ENCODE measurements around the gene TENT5D.
"Not testable (repeated sequence)": the region's sequence is repeated elsewhere in the genome, so short reads cannot be mapped to it uniquely, and the experiment has no call there.

Gene TENT5D

DNA sequence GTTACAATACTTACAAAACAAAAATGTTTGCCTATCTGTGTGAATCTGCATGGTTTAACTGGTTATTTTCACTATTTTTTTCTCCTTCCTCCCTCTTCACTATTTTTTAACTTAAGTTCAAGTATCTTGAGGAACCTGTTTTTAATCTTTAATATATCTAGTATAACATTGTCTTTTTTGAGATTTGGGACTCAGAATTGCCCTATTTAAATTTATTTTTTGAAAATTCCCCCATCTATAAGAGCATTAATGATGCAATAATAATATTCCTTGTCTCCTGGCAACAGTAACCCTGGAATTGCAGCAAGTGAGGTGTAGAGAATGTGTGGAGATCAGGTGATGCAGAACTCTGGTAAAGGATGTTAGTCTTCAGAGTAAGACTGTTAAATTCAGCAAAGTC, at the start of gene TENT5D:
Gene TENT5D (plus strand): TSS at position 301 of the 400 bp plus-strand sequence. CDS start 22,093 bp downstream, outside the sequence.
- in situ Hi-C loops (cut with MboI; ENCODE audit: low sequenced_read_pairs), result no loop called here

DNA sequence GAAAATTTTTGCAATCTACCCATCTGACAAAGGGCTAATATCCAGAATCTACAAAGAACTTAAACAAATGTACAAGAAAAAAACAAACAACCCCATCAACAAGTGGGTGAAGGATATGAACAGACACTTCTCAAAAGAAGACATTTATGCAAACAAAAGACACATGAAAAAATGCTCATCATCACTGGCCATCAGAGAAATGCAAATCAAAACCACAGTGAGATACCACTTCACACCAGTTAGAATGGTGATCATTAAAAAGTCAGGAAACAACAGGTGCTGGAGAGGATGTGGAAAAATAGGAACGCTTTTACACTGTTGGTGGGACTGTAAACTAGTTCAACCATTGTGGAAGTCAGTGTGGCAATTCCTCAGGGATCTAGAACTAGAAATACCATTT, 34.6 kb upstream of the TENT5D start:
- in situ Hi-C loops (cut with MboI; ENCODE audit: low sequenced_read_pairs), result not testable (repeated sequence)

DNA sequence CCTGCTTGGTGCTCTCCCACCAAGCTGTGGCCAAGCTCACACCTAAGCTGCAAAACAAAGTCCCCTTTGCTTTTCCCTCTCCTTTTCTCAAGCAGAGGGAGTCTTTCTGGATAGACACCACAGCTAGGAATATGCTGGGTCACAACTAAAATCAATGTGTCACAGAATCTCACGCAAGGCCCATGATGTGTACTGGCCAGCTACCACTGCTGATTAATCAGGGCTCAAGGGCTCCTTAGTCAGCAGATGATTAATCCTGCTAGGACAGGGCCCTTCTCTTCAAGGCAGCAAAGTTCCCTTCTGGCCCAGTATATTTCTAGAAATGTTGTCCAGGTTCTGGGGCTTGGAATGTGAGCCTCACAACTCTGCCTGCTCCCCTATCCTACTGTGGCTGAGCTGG, 32.0 kb upstream of the TENT5D start:
- in situ Hi-C loops (cut with MboI; ENCODE audit: low sequenced_read_pairs), result no loop called here

DNA sequence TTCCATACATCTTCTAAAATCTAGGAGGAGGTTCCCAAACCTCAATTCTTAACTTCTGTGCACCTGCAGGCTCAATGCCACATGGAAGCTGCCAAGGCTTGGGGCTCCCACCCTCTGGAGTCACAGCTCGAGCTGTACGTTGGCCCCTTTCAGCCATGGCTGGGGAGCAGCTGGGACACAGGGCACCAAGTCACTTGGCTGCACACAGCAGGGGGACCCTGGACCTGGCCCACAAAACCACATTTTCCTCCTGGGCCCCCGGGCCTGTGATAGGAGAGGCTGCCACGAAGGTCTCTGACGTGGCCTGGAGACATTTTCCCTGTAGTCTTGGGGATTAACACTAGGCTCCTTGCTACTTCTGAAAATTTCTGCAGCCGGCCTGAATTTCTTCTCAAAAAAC, 8.2 kb upstream of the TENT5D start:
- in situ Hi-C loops (cut with MboI; ENCODE audit: low sequenced_read_pairs), result no loop called here

DNA sequence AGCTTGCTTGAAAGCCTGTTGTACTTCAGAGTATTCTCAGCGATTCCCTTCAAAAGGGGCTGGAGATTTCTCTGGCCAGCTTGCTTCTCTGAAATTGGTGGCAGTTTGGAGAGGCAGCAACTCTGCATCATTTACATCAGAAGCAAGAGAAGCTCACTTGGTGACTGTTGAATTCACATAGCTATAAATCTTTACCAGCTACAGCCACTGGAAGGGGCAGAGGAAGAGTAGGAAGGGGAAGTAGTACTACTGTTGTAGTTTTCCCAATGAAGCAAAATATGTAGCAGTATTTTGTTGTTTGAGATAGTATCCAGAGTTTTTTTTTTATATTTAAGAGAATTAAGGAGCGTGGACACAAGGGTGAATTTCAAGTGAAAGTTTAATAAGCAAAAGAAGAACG, 2.8 kb downstream of the TENT5D start:
- in situ Hi-C loops (cut with MboI; ENCODE audit: low sequenced_read_pairs), result no loop called here

DNA sequence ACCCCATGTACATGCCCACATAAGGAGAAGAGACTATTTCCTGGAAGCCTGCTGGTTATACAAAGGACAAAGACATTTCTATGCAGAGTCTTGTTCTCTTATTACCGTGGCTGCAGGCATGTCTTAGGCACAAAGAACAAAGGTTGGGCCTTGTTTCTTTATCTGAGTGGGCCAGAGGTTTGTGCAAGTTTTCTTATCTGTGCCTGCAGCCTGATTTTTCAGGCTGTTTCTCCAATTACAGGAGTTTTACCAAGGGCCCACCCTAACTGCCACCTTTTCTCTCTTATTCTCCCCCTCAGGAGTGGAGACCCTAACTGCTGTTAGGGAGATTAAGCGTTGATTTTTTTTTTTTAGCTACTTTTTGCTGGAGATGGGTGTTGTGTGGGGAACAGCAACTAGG, 3.5 kb downstream of the TENT5D start:
- in situ Hi-C loops (cut with MboI; ENCODE audit: low sequenced_read_pairs), result no loop called here

DNA sequence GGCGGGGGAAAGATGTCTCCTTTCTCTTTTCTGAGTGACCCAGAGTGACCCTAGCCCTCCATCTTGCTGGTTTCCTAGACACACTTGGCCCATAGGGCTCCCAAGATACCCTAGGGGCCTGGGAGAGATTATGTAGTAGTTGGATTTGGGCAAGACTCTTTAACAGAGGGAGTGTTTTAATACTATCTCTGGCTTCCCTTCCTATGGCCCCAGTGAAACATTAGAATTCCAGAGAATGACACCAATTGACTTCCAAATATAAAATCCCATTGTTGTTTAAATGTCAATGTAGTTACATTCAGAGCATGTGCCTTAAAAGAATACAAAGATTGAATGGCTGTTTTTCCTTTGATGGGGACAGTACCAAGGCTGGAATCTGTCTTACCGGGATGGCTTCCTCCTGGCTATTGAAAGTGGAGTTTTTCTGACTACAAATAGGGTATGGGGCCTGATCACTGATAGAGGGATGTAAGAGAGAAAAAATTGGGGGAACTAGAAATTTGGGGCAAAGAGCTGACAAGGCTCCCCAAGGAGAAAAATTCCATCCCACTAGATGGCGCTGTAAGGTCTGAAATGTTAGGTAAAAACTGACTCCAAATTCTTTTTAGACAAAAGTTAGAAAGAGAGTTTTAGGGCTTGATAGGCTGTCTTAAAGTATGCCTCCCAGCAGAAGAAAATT, 10.7 kb downstream of the TENT5D start:
- in situ Hi-C loops (cut with MboI; ENCODE audit: low sequenced_read_pairs), result no loop called here

DNA sequence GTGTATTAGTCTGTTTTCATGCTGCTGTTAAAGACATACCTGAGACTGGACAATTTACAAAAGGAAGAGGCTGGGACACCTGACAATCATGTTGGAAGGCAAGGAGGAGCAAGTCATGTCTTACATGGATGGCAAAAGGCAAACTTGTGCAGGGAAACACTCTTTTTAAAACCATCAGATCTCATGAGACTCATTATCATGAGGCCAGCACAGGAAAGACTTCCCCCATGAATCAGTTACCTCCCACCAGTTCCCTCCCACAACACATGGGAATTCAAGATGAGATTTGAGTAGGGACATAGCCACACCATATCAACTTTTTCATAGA, 11.2 kb downstream of the TENT5D start:
- in situ Hi-C loops (cut with MboI; ENCODE audit: low sequenced_read_pairs), result no loop called here

DNA sequence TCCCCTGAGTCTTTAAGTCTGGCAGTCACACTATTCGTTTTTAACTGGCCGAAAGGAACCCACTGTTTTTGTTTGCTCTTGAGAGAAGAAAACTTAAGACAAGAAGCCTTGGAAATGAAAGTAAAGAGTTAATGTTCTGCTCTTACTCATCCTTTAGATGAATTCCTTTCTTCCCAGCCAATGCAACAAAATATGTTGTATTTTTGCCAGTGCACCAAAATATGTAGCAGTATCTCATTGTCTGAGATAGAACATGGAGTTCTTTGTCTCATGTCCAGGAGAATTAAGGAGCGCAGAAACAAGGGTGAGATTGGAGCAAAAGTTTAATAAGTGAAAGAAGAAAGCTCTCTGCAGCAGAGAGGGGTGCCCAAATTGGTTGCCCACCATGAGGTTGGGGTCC, 12.2 kb downstream of the TENT5D start:
- in situ Hi-C loops (cut with MboI; ENCODE audit: low sequenced_read_pairs), result no loop called here

DNA sequence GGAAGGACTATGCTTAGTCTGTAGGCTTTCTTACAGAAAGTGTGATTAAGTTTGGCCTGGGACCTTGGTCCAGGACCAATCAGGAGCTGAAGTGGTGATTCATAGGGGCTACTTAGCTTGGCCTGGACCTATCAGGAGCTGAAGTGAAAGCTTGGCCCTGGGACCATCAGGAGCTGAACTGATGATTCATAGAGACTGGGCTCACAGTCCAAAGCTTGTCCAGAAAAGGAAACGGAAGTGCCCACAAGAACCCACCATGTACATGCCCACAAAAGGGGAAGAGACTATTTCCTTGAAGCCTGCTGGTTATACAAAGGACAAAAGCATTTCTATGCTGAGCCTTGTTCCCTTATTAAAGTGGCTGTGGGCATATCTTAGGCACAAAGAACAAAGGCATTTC, 12.6 kb downstream of the TENT5D start:
- in situ Hi-C loops (cut with MboI; ENCODE audit: low sequenced_read_pairs), result no loop called here

DNA sequence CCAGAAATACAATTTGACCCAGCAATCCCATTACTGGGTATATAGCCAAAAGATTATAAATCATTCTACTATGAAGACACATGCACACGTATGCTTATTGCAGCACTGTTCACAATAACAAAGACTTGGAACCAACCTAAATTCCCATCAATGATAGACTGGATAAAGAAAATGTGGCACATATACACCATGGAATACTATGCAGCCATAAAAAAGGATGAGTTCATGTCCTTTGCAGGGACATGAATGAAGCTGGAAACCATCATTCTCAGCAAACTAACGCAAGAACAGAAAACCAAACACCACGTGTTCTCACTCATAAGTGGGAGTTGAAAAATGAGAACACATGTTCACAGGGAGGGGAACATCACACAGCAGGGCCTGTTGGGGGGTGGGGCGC, 47.9 kb downstream of the TENT5D start:
- in situ Hi-C loops (cut with MboI; ENCODE audit: low sequenced_read_pairs), result not testable (repeated sequence)

DNA sequence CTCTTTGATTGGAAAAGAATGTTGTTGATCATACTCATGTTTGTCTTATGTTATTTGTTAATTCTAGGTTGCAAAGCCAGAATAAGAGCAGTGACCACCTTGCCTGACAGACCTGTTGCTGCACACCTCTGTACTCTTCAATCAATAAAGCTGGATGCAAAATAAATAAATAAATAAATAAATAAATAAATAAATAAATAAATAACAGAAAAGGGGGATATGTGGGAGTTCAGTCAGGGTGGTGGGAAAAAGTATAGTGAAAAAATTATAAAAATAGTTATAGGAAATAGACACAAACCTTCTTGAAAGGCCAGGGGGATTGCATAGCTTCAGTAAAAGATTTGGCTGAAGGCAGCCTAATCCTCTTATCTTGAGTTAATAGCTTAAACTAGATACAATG, 51.3 kb downstream of the TENT5D start:
- in situ Hi-C loops (cut with MboI; ENCODE audit: low sequenced_read_pairs), result no loop called here

DNA sequence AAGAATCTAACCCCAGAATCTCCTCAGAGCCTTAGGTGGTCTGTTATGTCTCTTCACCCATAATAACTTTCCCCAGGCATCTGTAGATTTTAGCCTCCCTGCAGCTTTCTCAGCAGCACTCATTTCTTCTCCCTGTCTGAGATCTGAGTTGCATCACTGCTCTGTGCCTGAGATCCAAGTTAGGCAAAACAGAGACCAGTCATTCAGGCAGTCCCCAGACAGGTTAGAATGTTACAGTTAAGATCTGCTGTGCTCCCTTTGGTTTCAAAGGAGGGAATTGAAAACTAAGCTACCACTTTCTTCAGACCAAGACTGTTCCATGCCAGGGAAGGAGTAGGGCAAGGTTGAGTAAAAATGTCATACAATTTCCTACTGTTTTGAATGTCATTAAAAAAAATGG, 65.3 kb downstream of the TENT5D start:
- in situ Hi-C loops (cut with MboI; ENCODE audit: low sequenced_read_pairs), result no loop called here

DNA sequence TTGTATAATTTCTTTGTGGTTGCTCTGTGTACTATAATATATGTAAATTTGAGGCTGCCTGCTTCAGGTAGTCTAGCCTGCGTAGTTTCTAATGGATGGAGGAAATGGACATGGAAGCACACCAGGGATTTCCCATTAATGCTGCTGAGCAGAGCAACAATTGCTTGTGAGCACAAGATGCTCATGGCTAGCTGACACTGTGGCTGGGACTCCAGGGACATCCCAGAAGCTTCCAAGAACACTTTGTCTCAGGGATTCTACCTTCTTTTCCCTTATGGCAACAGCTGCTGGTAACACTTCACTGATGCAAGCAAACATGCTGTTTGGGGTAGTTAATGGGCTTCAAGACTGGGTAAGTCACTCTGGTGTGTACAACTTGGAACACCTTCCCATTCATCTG, 66.1 kb downstream of the TENT5D start:
- in situ Hi-C loops (cut with MboI; ENCODE audit: low sequenced_read_pairs), result no loop called here

DNA sequence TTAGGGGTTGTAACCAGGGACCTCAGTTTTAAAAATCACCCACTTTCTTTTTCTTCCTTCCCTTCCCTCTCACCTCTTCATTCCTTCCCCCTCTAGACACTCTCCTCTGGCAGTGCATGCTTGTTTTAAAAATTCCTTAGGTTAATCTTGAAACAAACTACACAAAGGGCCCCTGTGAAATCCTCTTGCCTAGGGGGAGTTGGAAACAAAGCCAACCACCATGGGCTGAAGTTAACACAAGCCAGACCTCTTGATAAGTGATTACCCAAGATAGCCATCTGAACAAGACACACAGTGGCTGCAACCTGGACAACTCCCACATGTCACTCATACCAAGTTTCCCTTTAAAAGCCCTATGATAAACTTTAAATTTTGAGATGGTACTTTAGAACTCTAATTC, 68.9 kb downstream of the TENT5D start:
- in situ Hi-C loops (cut with MboI; ENCODE audit: low sequenced_read_pairs), result no loop called here

Data from HL-60/S4 (cell line).